Measurements from ENCODE around the gene FTSJ1. TPM values are rescaled to one million over a fixed set of nuclear protein-coding genes. Genes with fewer than 3 reads are reported as not detected.

FTSJ1 gene
- total RNA-seq, 1 experiment from 2014 or later: 61.3 TPM

DNA sequence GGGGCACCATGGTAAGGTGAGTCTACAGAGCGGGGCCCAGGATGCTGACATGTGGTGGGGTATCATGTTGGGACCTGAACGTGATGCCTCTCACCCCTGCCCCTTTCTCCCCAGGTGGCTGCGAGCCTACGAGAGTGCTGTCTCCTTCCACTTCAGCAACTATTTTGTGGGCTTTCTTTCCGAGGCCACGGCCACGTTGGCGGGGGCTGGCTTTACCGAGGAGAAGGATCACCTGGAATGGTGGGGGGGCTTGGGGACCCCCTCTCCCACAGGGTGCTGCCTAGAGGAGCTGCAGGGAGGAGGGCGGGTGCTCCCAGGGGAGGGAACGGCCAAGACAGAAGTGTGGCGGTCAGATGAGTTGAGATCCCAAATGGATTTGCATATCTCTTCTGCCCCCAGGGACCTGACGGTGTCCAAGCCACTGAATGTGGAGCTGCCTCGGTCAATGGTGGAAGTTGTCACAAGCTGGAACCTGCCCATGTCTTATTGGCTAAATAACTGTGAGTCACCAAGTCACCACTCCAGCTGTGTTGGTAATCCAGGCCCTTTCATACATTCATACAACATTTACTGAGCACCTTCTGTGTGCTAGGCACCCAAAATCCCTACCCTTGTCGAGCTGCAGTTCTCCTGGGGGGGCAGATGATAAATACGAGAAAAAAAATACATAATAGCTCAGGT is 38.3 kb downstream of the FTSJ1 start:
- BruUV-seq (replicated peaks): no TSS peak
- no peaks in the 10 kb centered on the region for H3K9me3 ChIP-seq (ENCODE audit: low read depth, low read length, poor library complexity, severe bottlenecking)
- ChIA-PET POLR2A (ENCODE audit: low non-redundant PET) (no interaction called here), CTCF (no interaction called here)
- no peak for TF ChIP-seq EZH2 (IDR thresholded peaks at IDR 0.05; ENCODE audit: borderline replicate concordance, low read depth, low read length, poor library complexity, severe bottlenecking)
- TF ChIP-seq, protein P1, sequence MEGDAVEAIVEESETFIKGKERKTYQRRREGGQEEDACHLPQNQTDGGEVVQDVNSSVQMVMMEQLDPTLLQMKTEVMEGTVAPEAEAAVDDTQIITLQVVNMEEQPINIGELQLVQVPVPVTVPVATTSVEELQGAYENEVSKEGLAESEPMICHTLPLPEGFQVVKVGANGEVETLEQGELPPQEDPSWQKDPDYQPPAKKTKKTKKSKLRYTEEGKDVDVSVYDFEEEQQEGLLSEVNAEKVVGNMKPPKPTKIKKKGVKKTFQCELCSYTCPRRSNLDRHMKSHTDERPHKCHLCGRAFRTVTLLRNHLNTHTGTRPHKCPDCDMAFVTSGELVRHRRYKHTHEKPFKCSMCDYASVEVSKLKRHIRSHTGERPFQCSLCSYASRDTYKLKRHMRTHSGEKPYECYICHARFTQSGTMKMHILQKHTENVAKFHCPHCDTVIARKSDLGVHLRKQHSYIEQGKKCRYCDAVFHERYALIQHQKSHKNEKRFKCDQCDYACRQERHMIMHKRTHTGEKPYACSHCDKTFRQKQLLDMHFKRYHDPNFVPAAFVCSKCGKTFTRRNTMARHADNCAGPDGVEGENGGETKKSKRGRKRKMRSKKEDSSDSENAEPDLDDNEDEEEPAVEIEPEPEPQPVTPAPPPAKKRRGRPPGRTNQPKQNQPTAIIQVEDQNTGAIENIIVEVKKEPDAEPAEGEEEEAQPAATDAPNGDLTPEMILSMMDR (conservative IDR thresholded peaks at IDR 0.05; ENCODE audit: low read depth, low read length): no peak
- H3K4me3 ChIP-seq (ENCODE audit: low read depth, low read length, poor library complexity, severe bottlenecking): no peak overlapping the region
- DNase-seq (ENCODE audit: low spot score): no peak
- H3K27me3 ChIP-seq (replicated peaks; ENCODE audit: insufficient read depth, low read depth, low read length, poor library complexity): no peaks in the 10 kb centered on the region
- H3K36me3 ChIP-seq (ENCODE audit: insufficient read depth, low read length, poor library complexity, severe bottlenecking): no peaks in the 10 kb centered on the region
- no peaks in the 10 kb centered on the region for H3K4me1 ChIP-seq (ENCODE audit: insufficient read depth, low read length, poor library complexity, severe bottlenecking)
- intact Hi-C loops (cut with micrococcal nuclease; ENCODE audit: unreplicated experiment): no loop called here
- H3K27ac ChIP-seq (ENCODE audit: low read depth, low read length, poor library complexity, severe bottlenecking): no peak overlapping the region

DNA sequence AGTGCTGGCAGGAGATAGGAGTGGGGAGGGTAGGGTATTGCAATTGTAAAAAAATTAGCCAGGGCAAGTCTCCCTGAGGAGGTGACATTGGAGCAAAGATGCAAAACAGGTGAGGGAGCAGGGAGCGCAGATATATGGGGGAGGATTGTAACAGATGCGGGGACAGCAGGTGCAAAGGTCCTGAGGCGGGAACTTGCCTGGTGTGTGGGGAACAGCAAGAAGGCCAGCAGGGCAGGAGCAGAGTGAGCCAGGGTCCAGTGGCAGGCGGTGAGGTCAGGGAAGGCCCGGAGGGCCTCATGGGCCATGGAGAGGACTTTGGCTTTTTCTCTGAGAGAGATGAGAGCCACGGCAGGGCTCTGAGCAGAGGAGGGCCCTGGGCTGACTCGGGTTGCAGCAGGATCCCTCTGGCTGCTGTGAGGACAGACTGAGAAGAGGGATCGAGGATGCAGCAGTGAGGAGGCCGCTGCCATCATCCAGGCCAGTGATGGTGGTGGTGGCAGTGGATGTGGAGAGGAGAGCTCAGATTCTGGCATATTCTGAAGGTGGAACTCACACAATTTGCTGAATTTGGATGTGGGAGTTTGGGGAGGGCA is 39.0 kb downstream of the FTSJ1 start:
- no TSS peak for BruUV-seq (replicated peaks)
- no peak for DNase-seq (ENCODE audit: low spot score)
- ChIA-PET POLR2A (ENCODE audit: low non-redundant PET) (no interaction called here), CTCF (no interaction called here)
- TF ChIP-seq, protein P1 (conservative IDR thresholded peaks at IDR 0.05; ENCODE audit: low read depth, low read length): no peak
- TF ChIP-seq EZH2 (IDR thresholded peaks at IDR 0.05; ENCODE audit: borderline replicate concordance, low read depth, low read length, poor library complexity, severe bottlenecking): no peak
- no peaks in the 10 kb centered on the region for H3K36me3 ChIP-seq (ENCODE audit: insufficient read depth, low read length, poor library complexity, severe bottlenecking)
- no peak overlapping the region for H3K27ac ChIP-seq (ENCODE audit: low read depth, low read length, poor library complexity, severe bottlenecking)
- intact Hi-C loops (cut with micrococcal nuclease; ENCODE audit: unreplicated experiment): no loop called here
- no peaks in the 10 kb centered on the region for H3K9me3 ChIP-seq (ENCODE audit: low read depth, low read length, poor library complexity, severe bottlenecking)
- no peaks in the 10 kb centered on the region for H3K4me1 ChIP-seq (ENCODE audit: insufficient read depth, low read length, poor library complexity, severe bottlenecking)
- H3K4me3 ChIP-seq (ENCODE audit: low read depth, low read length, poor library complexity, severe bottlenecking): no peak overlapping the region
- H3K27me3 ChIP-seq (replicated peaks; ENCODE audit: insufficient read depth, low read depth, low read length, poor library complexity): no peaks in the 10 kb centered on the region

DNA sequence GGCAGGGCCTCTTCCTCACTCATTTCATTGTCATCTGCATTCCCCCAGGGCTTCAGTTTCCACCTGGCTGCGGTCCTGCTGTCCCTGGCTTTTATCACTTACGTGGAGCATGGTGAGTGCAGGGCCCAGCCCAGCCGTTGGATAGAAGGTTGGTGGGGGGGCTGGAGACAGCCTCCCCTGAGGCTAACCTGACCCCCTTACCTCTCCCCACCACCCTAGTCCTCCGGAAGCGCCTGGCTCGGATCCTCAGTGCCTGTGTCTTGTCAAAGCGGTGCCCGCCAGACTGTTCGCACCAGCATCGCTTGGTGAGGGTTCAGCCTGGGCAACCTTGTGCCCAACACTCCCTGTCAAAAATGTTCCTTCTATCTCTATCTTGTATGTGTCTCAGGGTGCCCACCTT is 39.8 kb downstream of the FTSJ1 start:
- H3K9me3 ChIP-seq (ENCODE audit: low read depth, low read length, poor library complexity, severe bottlenecking): no peaks in the 10 kb centered on the region
- no peak for TF ChIP-seq EZH2 (IDR thresholded peaks at IDR 0.05; ENCODE audit: borderline replicate concordance, low read depth, low read length, poor library complexity, severe bottlenecking)
- TF ChIP-seq, protein P1 (conservative IDR thresholded peaks at IDR 0.05; ENCODE audit: low read depth, low read length): no peak
- H3K4me1 ChIP-seq (ENCODE audit: insufficient read depth, low read length, poor library complexity, severe bottlenecking): no peaks in the 10 kb centered on the region
- no peak overlapping the region for H3K4me3 ChIP-seq (ENCODE audit: low read depth, low read length, poor library complexity, severe bottlenecking)
- no TSS peak for BruUV-seq (replicated peaks)
- no peaks in the 10 kb centered on the region for H3K36me3 ChIP-seq (ENCODE audit: insufficient read depth, low read length, poor library complexity, severe bottlenecking)
- ChIA-PET CTCF (no interaction called here), POLR2A (ENCODE audit: low non-redundant PET) (no interaction called here)
- no peak overlapping the region for H3K27ac ChIP-seq (ENCODE audit: low read depth, low read length, poor library complexity, severe bottlenecking)
- DNase-seq (ENCODE audit: low spot score): no peak
- no peaks in the 10 kb centered on the region for H3K27me3 ChIP-seq (replicated peaks; ENCODE audit: insufficient read depth, low read depth, low read length, poor library complexity)
- intact Hi-C loops (cut with micrococcal nuclease; ENCODE audit: unreplicated experiment): no loop called here

Data from A673 (cell line).